Ovary (tissue), 9 donors: ENCODE results near the gene HSPA12A. TPM values are rescaled to one million over a fixed set of nuclear protein-coding genes. Genes with fewer than 3 reads are reported as not detected.

Experiments used
- DNase-seq, 5 donors: peaks; one replicate each; pipeline ENCODE4 v3.0.0-alpha.2; 2019 to 2020
- H3K27ac ChIP-seq, 2 donors: fragments of 200-600 bp; one replicate each; pipeline versions ENCODE4 v1.5.1 to v1.8.0; 2019 to 2022
- H3K27me3 ChIP-seq: fragments of 200-600 bp; one replicate; pipeline ENCODE4 v1.8.0; 2022
- H3K36me3 ChIP-seq: fragments of 200-600 bp; sonication (generic); one replicate; pipeline ENCODE4 v1.5.1; 2019
- H3K4me1 ChIP-seq: one replicate; pipeline ENCODE4 v1.8.1; 2013; ENCODE audit warnings: mild to moderate bottlenecking, moderate library complexity; ENCODE audit not compliant: insufficient read depth
- H3K4me3 ChIP-seq: fragments of 200-600 bp; sonication (generic); one replicate; pipeline ENCODE4 v1.5.1; 2017
- H3K9me3 ChIP-seq, 2 donors: fragments of 200-600 bp in 1 of 2; sonication (generic) in 1 of 2; one replicate each; pipeline versions ENCODE4 v1.5.1 to v1.8.1; 2013 to 2019; ENCODE audit warnings: mild to moderate bottlenecking in 1 of 2, moderate library complexity in 1 of 2
- EP300 ChIP-seq: sonication (generic); formaldehyde crosslinking; IDR thresholded peaks from one replicate; pipeline ENCODE4 v1.6.1; 2017; ENCODE audit warnings: antibody characterized with exemption
- POLR2A ChIP-seq: fragments of 450-650 bp; IDR thresholded peaks from one replicate; pipeline ENCODE4 v1.6.1; 2017; ENCODE audit warnings: antibody characterized with exemption, mild to moderate bottlenecking, moderate library complexity
- WGBS, 3 donors: extraction: QIAGEN DNeasy Blood & Tissue Kit in 1 of 3; methylation state at CpG; one replicate each; pipeline versions ENCODE4 v1.1.5 to v1.1.7; 2013 to 2017; 5-methylcytosine and 5-hydroxymethylcytosine counted together
- intact Hi-C, 4 donors: fragments of 100-400 bp; cut with DNase I; formaldehyde crosslinking; loops; one replicate each; pipeline versions ENCODE4 v1.11.0 to v1.15.1; 2022 to 2023
- polyA plus RNA-seq, 2 donors: library from polyadenylated mRNA; stranded (reverse); fragments of 200-250 nt in 1 of 2; fragments of 350-450 nt in 1 of 2; fragmentation: Illumina TruSeq in 1 of 2; extraction: RNeasy Lipid Tissue Mini Kit (QIAGEN cat#74804) in 1 of 2; gene quantifications; one replicate each; pipeline ENCODE4 v1.2.3, GENCODE V29; 2013 to 2014
- total RNA-seq, 7 donors: library from RNA; depleted of rRNA in 2 of 7; stranded (reverse); fragments of >200 nt in 2 of 7; fragmentation: NEBNext Ultra II Directional in 3 of 7; extraction: Animal tissue kit (Norgen Biotek cat#: 25700) in 3 of 7; gene quantifications; one replicate each; pipeline versions ENCODE4 v1.1.0 to v1.2.4, GENCODE V29; 2016 to 2023
- TF ChIP-seq, protein P1 (sequence below), 3 donors: fragments of 450-650 bp in 2 of 3; fragments of 200-600 bp in 1 of 3; IDR thresholded peaks; one replicate each; pipeline versions ENCODE4 v1.5.1 to v1.8.0; 2016 to 2022; ENCODE audit warnings: antibody characterized with exemption in 3 of 3, mild to moderate bottlenecking in 1 of 3
- donor health status: DM: no; HTN: no; CAD: no; lungs with moderate emphysema.
- donor health status: DM: no; HTN: no; CAD: no.
- donor health status: Bipolar disorder and iron deficiency.
- donor health status: DM: yes; HTN: yes; CAD: no.
- donor health status: DM: no; HTN: no; CAD: no.
- donor health status: DM: yes; HTN: yes; CAD: no.

Gene HSPA12A
- total and polyA plus RNA-seq, 9 donors: 16.0 to 47.5 (median 36.4) TPM

DNA sequence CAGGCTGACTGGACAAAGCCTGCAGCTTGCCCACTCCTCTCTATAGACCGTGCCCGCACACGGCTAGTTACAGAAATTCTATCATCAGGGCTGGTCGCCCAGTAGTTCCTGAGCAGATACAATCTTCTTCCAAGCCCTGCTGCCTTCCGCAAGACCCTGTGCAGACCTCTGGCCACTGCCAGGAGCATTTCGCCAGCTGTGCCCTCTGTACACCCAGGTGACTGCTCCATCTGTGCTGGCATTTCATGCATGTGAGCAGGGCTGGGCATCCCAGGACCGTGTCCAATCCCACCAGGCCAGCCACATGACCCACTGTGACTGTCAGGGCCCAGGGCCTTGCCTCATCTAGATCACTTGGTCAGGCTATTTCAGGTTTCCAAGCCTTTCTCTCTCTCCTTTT is 36.9 kb downstream of the HSPA12A start:
- intact Hi-C loops: no loop called here

DNA sequence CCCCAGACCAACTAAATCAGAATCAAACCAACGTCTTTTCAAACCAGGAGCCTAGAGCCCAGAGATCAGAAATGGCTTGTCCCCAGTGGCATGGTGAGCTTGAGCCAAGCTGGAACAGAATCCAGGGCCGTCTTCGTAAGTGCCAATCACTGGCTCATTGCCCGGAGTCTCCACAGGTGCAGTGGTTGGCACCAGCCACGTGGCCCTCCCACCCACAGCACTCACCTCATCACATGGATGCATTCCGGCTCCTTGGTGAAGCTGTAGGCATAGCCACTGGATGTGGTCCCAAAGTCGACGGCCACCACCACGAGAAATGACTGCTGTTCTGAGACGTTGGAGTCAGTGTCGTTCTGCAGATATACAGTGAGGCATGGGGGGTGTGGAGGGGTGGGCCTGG is 37.4 kb downstream of the HSPA12A start:
- no peak for DNase-seq
- Histone ChIP-seq H3K27me3 (no peaks in the 10 kb centered on the region), H3K4me1 (peaks cover 7% of the 10 kb centered on the region), H3K27ac (no peak overlapping the region), H3K9me3 (no peaks in the 10 kb centered on the region), H3K36me3 (no peaks in the 10 kb centered on the region), H3K4me3 (no peak overlapping the region)
- no peak for TF ChIP-seq POLR2A
- TF ChIP-seq, protein P1, sequence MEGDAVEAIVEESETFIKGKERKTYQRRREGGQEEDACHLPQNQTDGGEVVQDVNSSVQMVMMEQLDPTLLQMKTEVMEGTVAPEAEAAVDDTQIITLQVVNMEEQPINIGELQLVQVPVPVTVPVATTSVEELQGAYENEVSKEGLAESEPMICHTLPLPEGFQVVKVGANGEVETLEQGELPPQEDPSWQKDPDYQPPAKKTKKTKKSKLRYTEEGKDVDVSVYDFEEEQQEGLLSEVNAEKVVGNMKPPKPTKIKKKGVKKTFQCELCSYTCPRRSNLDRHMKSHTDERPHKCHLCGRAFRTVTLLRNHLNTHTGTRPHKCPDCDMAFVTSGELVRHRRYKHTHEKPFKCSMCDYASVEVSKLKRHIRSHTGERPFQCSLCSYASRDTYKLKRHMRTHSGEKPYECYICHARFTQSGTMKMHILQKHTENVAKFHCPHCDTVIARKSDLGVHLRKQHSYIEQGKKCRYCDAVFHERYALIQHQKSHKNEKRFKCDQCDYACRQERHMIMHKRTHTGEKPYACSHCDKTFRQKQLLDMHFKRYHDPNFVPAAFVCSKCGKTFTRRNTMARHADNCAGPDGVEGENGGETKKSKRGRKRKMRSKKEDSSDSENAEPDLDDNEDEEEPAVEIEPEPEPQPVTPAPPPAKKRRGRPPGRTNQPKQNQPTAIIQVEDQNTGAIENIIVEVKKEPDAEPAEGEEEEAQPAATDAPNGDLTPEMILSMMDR (IDR thresholded peaks at IDR 0.05): no peak
- no peak for TF ChIP-seq EP300
- intact Hi-C loops: no loop called here
- 86 to 92% (median 88%) methylated on average over 11 of the region's 11 CpGs for WGBS, 3 donors

More for the DNA sequence above, 36.9 kb downstream of the HSPA12A start:
- no peaks in the 10 kb centered on the region for H3K36me3 ChIP-seq
- no peak overlapping the region for H3K4me3 ChIP-seq
- no peak overlapping the region for H3K27ac ChIP-seq
- 82 to 99% (median 97%) methylated on average over 6 to 7 of the region's 7 CpGs for WGBS, 3 donors
- H3K4me1 ChIP-seq: peaks cover 7% of the 10 kb centered on the region
- H3K27me3 ChIP-seq: no peaks in the 10 kb centered on the region
- TF ChIP-seq, protein P1 (IDR thresholded peaks at IDR 0.05): no peak
- TF ChIP-seq EP300: no peak
- TF ChIP-seq POLR2A: no peak
- no peaks in the 10 kb centered on the region for H3K9me3 ChIP-seq
- no peak for DNase-seq

DNA sequence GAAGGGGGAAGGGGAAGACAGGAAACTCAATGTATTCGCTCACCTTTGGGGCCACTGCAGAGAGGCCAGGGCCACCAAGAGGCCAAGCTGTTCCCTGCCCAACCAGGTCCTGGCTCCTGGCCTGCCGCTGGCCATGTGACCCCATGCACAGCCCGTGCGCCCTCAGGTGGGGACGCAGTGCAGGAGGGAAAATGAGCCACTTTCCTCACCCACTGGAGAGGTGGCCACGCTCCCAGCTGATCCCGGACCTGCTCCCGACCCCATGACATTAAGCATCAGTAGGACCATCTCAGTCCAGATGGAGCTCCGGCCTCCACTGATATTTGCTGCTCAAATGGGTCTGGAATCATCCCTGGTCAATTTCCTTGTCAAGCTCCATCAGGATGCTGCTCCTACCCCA is 40.2 kb downstream of the HSPA12A start:
- Histone ChIP-seq H3K4me1 (no peaks in the 10 kb centered on the region), H3K9me3 (no peaks in the 10 kb centered on the region), H3K27me3 (no peaks in the 10 kb centered on the region), H3K27ac (no peak overlapping the region), H3K4me3 (no peak overlapping the region), H3K36me3 (no peaks in the 10 kb centered on the region)
- intact Hi-C loops: no loop called here
- peak in 2 of 5 donors; percentile 6 to 7 for DNase-seq
- TF ChIP-seq POLR2A: no peak
- TF ChIP-seq, protein P1 (IDR thresholded peaks at IDR 0.05): no peak
- 82 to 96% (median 89%) methylated on average over 9 of the region's 9 CpGs for WGBS, 3 donors

DNA sequence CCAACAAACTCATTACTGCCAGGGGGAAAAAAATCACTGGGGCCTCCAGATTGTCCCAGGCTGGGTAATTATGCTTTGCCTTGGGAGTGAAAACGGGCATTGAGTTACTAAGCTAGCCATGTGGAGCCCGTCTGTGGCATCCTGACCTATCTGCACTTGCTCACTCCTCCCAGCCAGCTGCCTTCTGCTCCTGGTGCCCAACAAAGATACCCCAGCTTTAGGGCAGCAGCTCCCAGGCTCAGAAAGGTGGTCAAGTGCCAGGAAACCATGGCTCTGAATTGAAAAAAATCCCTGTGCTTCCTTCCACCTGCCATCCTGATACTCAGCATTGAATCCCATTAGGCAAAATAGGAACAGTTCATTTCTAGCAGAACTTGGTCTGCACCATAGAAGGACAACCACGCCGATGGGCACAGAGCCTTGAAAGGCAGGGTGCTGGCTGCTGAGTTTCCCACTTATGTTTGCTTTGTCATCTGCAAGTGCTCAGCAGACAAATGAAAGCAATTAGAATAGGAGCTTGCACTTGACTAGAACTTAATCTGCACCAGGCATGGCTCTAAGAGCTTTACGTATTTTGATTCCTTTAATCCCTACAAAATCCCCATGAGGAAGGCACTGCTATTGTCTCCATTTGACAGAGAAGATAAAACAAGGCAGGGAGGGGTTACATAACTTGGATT is 42.8 kb downstream of the HSPA12A start:
- WGBS, 3 donors: 80 to 87% (median 83%) methylated on average over 5 of the region's 5 CpGs
- no peak overlapping the region for H3K4me3 ChIP-seq
- no peaks in the 10 kb centered on the region for H3K9me3 ChIP-seq
- no peak for TF ChIP-seq EP300
- H3K4me1 ChIP-seq: peaks cover 3% of the 10 kb centered on the region
- no peak for DNase-seq
- H3K27me3 ChIP-seq: no peaks in the 10 kb centered on the region
- no peaks in the 10 kb centered on the region for H3K36me3 ChIP-seq
- intact Hi-C loops: loop anchor here in 1 of 4 donors (10.0 kb wide), 1 partner anchor 45 kb away; the partner anchor contains the start of gene HSPA12A
- no peak overlapping the region for H3K27ac ChIP-seq

DNA sequence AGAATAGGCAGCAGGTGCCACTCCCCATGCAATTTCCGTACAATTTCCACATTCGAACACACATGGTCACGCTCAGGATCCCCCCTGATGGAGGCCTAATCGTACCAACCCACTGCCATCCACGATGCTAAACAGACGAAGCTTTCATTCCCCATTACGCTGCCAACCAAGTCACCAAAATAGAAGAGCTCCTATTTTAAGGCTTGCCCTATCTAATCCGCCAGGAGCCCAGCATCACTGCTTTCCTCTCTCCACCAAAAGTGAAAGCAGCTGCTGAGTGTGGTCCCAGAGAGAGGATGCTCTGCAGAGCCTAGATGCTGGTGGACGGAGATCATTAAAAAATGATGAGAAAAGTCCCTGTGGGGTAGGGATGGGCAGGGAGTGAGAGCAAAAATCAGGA is 43.3 kb downstream of the HSPA12A start:
- peaks cover 8% of the 10 kb centered on the region for H3K4me1 ChIP-seq
- TF ChIP-seq EP300: no peak
- TF ChIP-seq, protein P1 (IDR thresholded peaks at IDR 0.05): no peak
- TF ChIP-seq POLR2A: no peak
- H3K4me3 ChIP-seq: no peak overlapping the region
- H3K36me3 ChIP-seq: no peaks in the 10 kb centered on the region
- DNase-seq: no peak
- 88 to 91% (median 89%) methylated on average over 9 of the region's 9 CpGs for WGBS, 3 donors
- intact Hi-C loops: loop anchor here in 1 of 4 donors (10.0 kb wide), 1 partner anchor 46 kb away; the partner anchor contains the start of gene HSPA12A
- H3K27ac ChIP-seq: no peak overlapping the region
- no peaks in the 10 kb centered on the region for H3K9me3 ChIP-seq
- H3K27me3 ChIP-seq: no peaks in the 10 kb centered on the region
